ENCODE data around the gene TBC1D5.
"Not testable (repeated sequence)": the region's sequence is repeated elsewhere in the genome, so short reads cannot be mapped to it uniquely, and the experiment has no call there.

TBC1D5 gene

GRCh38 chr3:17132286-17133115, 609.9 kb downstream of the TBC1D5 start:
- no peak for DNase-seq (ENCODE audit: low spot score)

GRCh38 chr3:17130956-17131355, 611.5 kb downstream of the TBC1D5 start:
- DNase-seq (ENCODE audit: low spot score) = no peak

- DNase-seq (ENCODE audit: low spot score) = no peak
Observed at GRCh38 chr3:17129556-17129955, 612.9 kb downstream of the TBC1D5 start.

DNA sequence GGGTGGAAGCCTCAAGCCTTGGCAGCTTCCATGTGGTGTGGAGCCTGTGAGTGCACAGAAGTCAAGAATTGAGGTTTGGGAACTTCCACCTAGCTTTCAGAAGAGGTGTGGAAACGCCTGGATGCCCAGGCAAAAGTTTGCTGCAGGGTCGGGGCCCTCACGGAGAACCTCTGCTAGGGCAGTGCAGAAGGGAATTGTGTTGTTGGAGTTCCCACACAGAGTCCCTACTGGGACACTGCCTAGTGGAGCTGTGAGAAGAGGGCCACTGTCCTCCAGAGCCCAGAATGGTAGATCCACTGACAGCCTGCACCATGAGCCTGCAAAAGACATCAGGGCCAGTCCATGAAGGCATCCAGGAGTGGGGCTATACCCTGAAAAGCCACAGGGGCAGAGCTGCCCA, 613.8 kb downstream of the TBC1D5 start:
- DNase-seq (ENCODE audit: low spot score) = not testable (repeated sequence)

- no peak for DNase-seq (ENCODE audit: low spot score)
Observed at GRCh38 chr3:17125738-17126442, 616.5 kb downstream of the TBC1D5 start.

DNA sequence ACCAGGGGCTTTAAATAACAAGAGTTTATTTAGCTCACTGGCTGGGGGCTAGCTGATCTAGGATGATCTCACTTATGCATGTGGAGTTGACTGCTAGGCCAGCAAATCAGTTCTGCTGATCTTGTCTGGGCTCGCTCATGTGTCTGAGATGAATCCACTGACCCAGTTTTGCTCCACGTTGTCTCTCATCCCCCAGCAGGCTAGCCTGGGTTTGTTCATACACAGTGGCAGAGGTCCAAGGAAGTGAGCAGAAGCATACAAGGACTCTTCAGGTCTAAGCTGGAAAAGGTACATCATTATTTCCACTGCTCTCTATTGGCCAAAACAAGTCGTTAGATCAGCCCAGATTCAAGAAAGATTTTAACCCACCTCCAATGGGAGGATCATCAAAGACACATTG, 619.7 kb downstream of the TBC1D5 start:
- DNase-seq (ENCODE audit: low spot score) = no peak

DNA sequence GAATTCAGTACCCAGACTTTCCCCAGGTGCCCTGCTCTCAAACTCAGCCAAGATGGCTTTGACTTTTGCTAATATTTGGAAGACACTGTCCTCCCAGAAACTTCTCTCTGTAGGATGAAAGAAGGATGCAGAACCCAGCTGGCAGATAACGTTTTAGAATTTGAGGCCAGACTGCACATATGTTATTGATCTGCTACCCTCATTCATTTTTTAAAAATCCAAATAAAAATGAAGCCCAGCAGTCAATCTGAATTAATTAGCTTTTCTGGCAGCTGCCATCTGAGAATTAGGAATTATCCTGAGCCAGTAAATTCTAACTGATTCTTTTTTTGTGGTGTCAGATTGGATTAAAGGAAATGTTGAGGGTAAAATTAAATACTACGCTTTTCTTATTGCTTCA, 621.1 kb downstream of the TBC1D5 start:
- DNase-seq (ENCODE audit: low spot score) = no peak

- DNase-seq (ENCODE audit: low spot score) = no peak
Observed at GRCh38 chr3:17120115-17120514, 622.3 kb downstream of the TBC1D5 start.

GRCh38 chr3:17119201-17120072, 623.0 kb downstream of the TBC1D5 start:
- no peak for DNase-seq (ENCODE audit: low spot score)

DNA sequence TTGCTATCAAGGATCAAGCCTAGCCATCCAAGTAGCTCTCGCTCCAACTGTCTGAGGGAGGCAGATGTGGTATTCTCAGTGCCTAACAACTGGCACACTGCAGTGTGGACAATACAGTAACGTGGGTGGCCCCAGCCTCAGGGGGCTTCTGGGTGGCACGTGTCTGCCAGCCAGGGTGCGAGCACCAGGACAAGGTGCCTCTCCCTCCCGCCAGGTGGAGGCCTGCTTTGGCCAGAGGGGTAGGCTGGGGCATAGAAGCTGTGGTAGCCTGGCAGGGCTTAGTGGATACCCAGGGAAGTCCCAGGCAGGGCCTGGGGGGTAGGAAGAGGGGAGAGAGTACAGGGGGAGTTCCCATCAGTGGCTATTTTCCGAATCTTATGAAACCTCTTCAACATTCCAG, 623.7 kb downstream of the TBC1D5 start:
- no peak for DNase-seq (ENCODE audit: low spot score)

GRCh38 chr3:17116007-17116600, 626.3 kb downstream of the TBC1D5 start:
- DNase-seq (ENCODE audit: low spot score) = no peak

- DNase-seq (ENCODE audit: low spot score) = no peak
Observed at GRCh38 chr3:17115186-17115585, 627.2 kb downstream of the TBC1D5 start.

DNA sequence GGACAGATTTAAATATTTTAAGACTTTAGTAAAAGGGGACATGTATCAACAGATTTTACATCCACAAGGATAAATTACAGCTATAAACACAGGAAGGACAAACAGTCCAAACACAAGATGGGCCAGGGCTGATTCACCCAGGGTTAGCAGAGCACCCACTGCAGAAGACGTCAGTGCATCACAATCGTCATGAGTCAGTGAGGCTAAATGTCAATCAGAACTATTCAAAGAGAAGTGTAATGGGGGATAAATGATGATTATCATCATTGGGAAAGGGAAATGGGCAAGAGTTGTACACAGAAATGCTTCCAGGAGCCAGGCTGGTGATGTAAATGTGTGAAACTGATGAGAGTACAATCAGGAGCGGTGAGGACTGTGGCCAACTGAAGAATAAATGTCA, 630.8 kb downstream of the TBC1D5 start:
- DNase-seq (ENCODE audit: low spot score) = no peak

- no peak for DNase-seq (ENCODE audit: low spot score)
Observed at GRCh38 chr3:17110660-17111396, 631.6 kb downstream of the TBC1D5 start.
